NCI-H345 treated with DMSO at 0.1 percent for 48 hours (cell line): ENCODE data around the gene RNF6.
A peak's percentile ranks its signal among the peaks of the same experiment; 100 is the strongest.
"Not testable (repeated sequence)": the region's sequence is repeated elsewhere in the genome, so short reads cannot be mapped to it uniquely, and the experiment has no call there.

Experiments
- DNase-seq: peaks from one replicate; lab custom pipeline; 2025; ENCODE audit not compliant: unreplicated experiment; lab: John Stamatoyannopoulos, UW

Gene RNF6

GRCh38 chr13:26221721-26222519 is at the start of gene RNF6:
TSS of gene RNF6 (minus strand) at chr13:26222314. CDS start at chr13:26219649, 2,665 bp downstream.
- DNase-seq = peak; percentile 82

- DNase-seq = no peak
These were observed 48.6 kb upstream of the RNF6 start for GRCh38 chr13:26270707-26271106.

GRCh38 chr13:26266311-26266710 is 44.2 kb upstream of the RNF6 start:
- DNase-seq = no peak

- no peak for DNase-seq
These were observed 40.0 kb upstream of the RNF6 start for GRCh38 chr13:26262156-26262555.

GRCh38 chr13:26259634-26260033 is 37.5 kb upstream of the RNF6 start:
- DNase-seq = no peak

GRCh38 chr13:26257049-26257448 is 34.9 kb upstream of the RNF6 start:
- no peak for DNase-seq

- no peak for DNase-seq
These were observed 33.7 kb upstream of the RNF6 start for GRCh38 chr13:26255691-26256277.

GRCh38 chr13:26255115-26255514 is 33.0 kb upstream of the RNF6 start:
- no peak for DNase-seq

GRCh38 chr13:26254583-26255111 is 32.5 kb upstream of the RNF6 start:
- DNase-seq = peak; percentile 13

- DNase-seq = peak; percentile 72
These were observed 31.9 kb upstream of the RNF6 start, which contains the start of gene CDK8 for GRCh38 chr13:26253787-26254582. TSS of gene CDK8 (plus strand) at chr13:26254129. CDS start at chr13:26254642, 513 bp downstream.

- no peak for DNase-seq
These were observed 31.2 kb upstream of the RNF6 start for GRCh38 chr13:26253262-26253786.

- DNase-seq = not testable (repeated sequence)
These were observed 29.9 kb upstream of the RNF6 start for GRCh38 chr13:26252006-26252405.

- no peak for DNase-seq
These were observed 27.4 kb upstream of the RNF6 start for GRCh38 chr13:26249551-26249950.

- DNase-seq = no peak
These were observed 25.5 kb upstream of the RNF6 start for GRCh38 chr13:26247608-26248007.

- DNase-seq = no peak
These were observed 24.9 kb upstream of the RNF6 start for GRCh38 chr13:26247011-26247410.

- no peak for DNase-seq
These were observed 24.0 kb upstream of the RNF6 start for GRCh38 chr13:26246154-26246553.

- no peak for DNase-seq
These were observed 14.2 kb upstream of the RNF6 start for GRCh38 chr13:26236296-26236695.

- no peak for DNase-seq
These were observed 8.6 kb upstream of the RNF6 start for GRCh38 chr13:26230703-26231102.

GRCh38 chr13:26229080-26229615 is 7.0 kb upstream of the RNF6 start:
- DNase-seq = no peak

- no peak for DNase-seq
These were observed 6.0 kb upstream of the RNF6 start for GRCh38 chr13:26228096-26228495.
